Measurements from ENCODE around the gene FOXD4.
"Not testable (repeated sequence)": the region's sequence is repeated elsewhere in the genome, so short reads cannot be mapped to it uniquely, and the experiment has no call there.

- not testable (repeated sequence) for TF ChIP-seq POLR2A (IDR thresholded peaks at IDR 0.05; ENCODE audit: low read depth, low read length); POLR2AphosphoS5 (IDR thresholded peaks at IDR 0.05; ENCODE audit: insufficient read depth, low read depth, low read length); CTCF (IDR thresholded peaks at IDR 0.05; ENCODE audit: extremely low read depth in 1 of 2, insufficient read depth in 1 of 2, low read depth in 1 of 2, low read length in 2 of 2); GATA2 (IDR thresholded peaks at IDR 0.05; ENCODE audit: insufficient read depth, insufficient read length, low read depth, low read length); EZH2 (IDR thresholded peaks at IDR 0.05; ENCODE audit: borderline replicate concordance, low read depth, low read length, severe bottlenecking)
Observed at GRCh38 chr9:112589-113467, 5.4 kb downstream of the FOXD4 start.

All from endothelial cell of umbilical vein (primary cell).